GM19043 (cell line): ENCODE measurements around the gene SORT1.
"Not testable (repeated sequence)": the region's sequence is repeated elsewhere in the genome, so short reads cannot be mapped to it uniquely, and the experiment has no call there.

Experiments used
- ATAC-seq: cut with Tn5 transposase; IDR thresholded peaks from one replicate; pipeline ENCODE4 v1.9.1; 2021; ENCODE audit warnings: low read depth; ENCODE audit not compliant: unreplicated experiment

SORT1 gene

GRCh38 chr1:109383854-109384253, 13.9 kb downstream of the SORT1 start:
- ATAC-seq: no peak

- no peak for ATAC-seq
Observed at GRCh38 chr1:109383087-109383779, 14.5 kb downstream of the SORT1 start.

- no peak for ATAC-seq
Observed at GRCh38 chr1:109381573-109381972, 16.1 kb downstream of the SORT1 start.

GRCh38 chr1:109379907-109380306, 17.8 kb downstream of the SORT1 start:
- no peak for ATAC-seq

GRCh38 chr1:109379422-109379821, 18.3 kb downstream of the SORT1 start:
- ATAC-seq: no peak

- ATAC-seq: no peak
Observed at GRCh38 chr1:109377698-109378097, 20.0 kb downstream of the SORT1 start.

GRCh38 chr1:109373696-109374095, 24.0 kb downstream of the SORT1 start:
- ATAC-seq: not testable (repeated sequence)

GRCh38 chr1:109373126-109373525, 24.6 kb downstream of the SORT1 start:
- ATAC-seq: no peak

GRCh38 chr1:109372281-109372680, 25.4 kb downstream of the SORT1 start:
- ATAC-seq: no peak

GRCh38 chr1:109371341-109371739, 26.4 kb downstream of the SORT1 start:
- ATAC-seq: no peak

- ATAC-seq: no peak
Observed at GRCh38 chr1:109370712-109371340, 26.9 kb downstream of the SORT1 start.

GRCh38 chr1:109369167-109369746, 28.5 kb downstream of the SORT1 start:
- no peak for ATAC-seq

GRCh38 chr1:109368464-109368863, 29.3 kb downstream of the SORT1 start:
- no peak for ATAC-seq

GRCh38 chr1:109367626-109368025, 30.1 kb downstream of the SORT1 start:
- no peak for ATAC-seq

- no peak for ATAC-seq
Observed at GRCh38 chr1:109365642-109366204, 32.0 kb downstream of the SORT1 start.

- ATAC-seq: no peak
Observed at GRCh38 chr1:109361649-109362048, 36.1 kb downstream of the SORT1 start.

- ATAC-seq: no peak
Observed at GRCh38 chr1:109361069-109361468, 36.6 kb downstream of the SORT1 start.

GRCh38 chr1:109357616-109358015, 40.1 kb downstream of the SORT1 start:
- no peak for ATAC-seq

- no peak for ATAC-seq
Observed at GRCh38 chr1:109356915-109357314, 40.8 kb downstream of the SORT1 start.

- ATAC-seq: no peak
Observed at GRCh38 chr1:109356505-109356904, 41.2 kb downstream of the SORT1 start.

GRCh38 chr1:109354929-109355328, 42.8 kb downstream of the SORT1 start:
- no peak for ATAC-seq

- no peak for ATAC-seq
Observed at GRCh38 chr1:109351457-109351856, 46.3 kb downstream of the SORT1 start.
